HEK293T (cell line): ENCODE results near the gene GRK4.

Experiments
- CTCF ChIA-PET: fragments of 350-600 bp; formaldehyde crosslinking; extraction: SDS; loops from one replicate; lab custom pipeline; 2021; ENCODE audit warnings: antibody characterized with exemption, inconsistent platforms; lab: Yijun Ruan, JAX
- POLR2A ChIA-PET: fragments of 350-600 bp; formaldehyde crosslinking; extraction: SDS; loops from one replicate; lab custom pipeline; 2020; ENCODE audit warnings: antibody characterized with exemption, inconsistent platforms; lab: Yijun Ruan, JAX
- DNase-seq: peaks from one replicate; pipeline ENCODE4 v3.0.0; 2012; ENCODE audit warnings: mixed read lengths; ENCODE audit errors: extremely low spot score
- ARNT ChIP-seq: fragments of 450-650 bp; IDR thresholded peaks from 2 replicates; pipeline ENCODE4 v1.6.1; 2017; ENCODE audit warnings: mild to moderate bottlenecking
- BHLHE40 ChIP-seq: fragments of 450-650 bp; IDR thresholded peaks from 2 replicates; pipeline ENCODE4 v1.6.1; 2016; ENCODE audit warnings: mild to moderate bottlenecking, moderate library complexity, borderline replicate concordance
- CTBP1 ChIP-seq: fragments of 450-650 bp; IDR thresholded peaks from 2 replicates; pipeline ENCODE4 v1.6.1; 2016; ENCODE audit warnings: borderline replicate concordance
- ELF4 ChIP-seq: fragments of 450-650 bp; IDR thresholded peaks from 2 replicates; pipeline ENCODE4 v1.6.1; 2017; ENCODE audit warnings: antibody characterized with exemption
- FOXA1 ChIP-seq: fragments of 450-650 bp; IDR thresholded peaks from 2 replicates; pipeline ENCODE4 v1.6.1; 2016; ENCODE audit warnings: mild to moderate bottlenecking
- FOXK2 ChIP-seq: fragments of 450-650 bp; IDR thresholded peaks from 2 replicates; pipeline ENCODE4 v1.6.1; 2016; ENCODE audit warnings: mild to moderate bottlenecking
- FOXM1 ChIP-seq: fragments of 450-650 bp; IDR thresholded peaks from 2 replicates; pipeline ENCODE4 v1.6.1; 2017; ENCODE audit warnings: mild to moderate bottlenecking, borderline replicate concordance
- HDGF ChIP-seq: fragments of 450-650 bp; IDR thresholded peaks from 2 replicates; pipeline ENCODE4 v1.6.1; 2017; ENCODE audit warnings: antibody characterized with exemption, borderline replicate concordance
- L3MBTL2 ChIP-seq: fragments of 450-650 bp; conservative IDR thresholded peaks from 2 replicates; pipeline ENCODE4 v1.6.1; 2016; ENCODE audit warnings: mild to moderate bottlenecking
- LEF1 ChIP-seq: fragments of 450-650 bp; IDR thresholded peaks from 2 replicates; pipeline ENCODE4 v1.6.1; 2017; ENCODE audit warnings: mild to moderate bottlenecking, borderline replicate concordance
- NFRKB ChIP-seq: fragments of 450-650 bp; IDR thresholded peaks from 2 replicates; pipeline ENCODE4 v1.6.1; 2016; ENCODE audit warnings: mild to moderate bottlenecking, moderate library complexity
- PKNOX1 ChIP-seq: fragments of 450-650 bp; IDR thresholded peaks from 2 replicates; pipeline ENCODE4 v1.6.1; 2016
- SP1 ChIP-seq: fragments of 450-650 bp; IDR thresholded peaks from 2 replicates; pipeline ENCODE4 v1.6.1; 2017
- SUZ12 ChIP-seq: fragments of 450-650 bp; IDR thresholded peaks from 2 replicates; pipeline ENCODE4 v1.6.1; 2016; ENCODE audit warnings: mild to moderate bottlenecking
- TARDBP ChIP-seq: fragments of 450-650 bp; IDR thresholded peaks from 2 replicates; pipeline ENCODE4 v1.6.1; 2016
- ZNF384 ChIP-seq: fragments of 450-650 bp; IDR thresholded peaks from 2 replicates; pipeline ENCODE4 v1.6.1; 2016

GRK4 gene

GRCh38 chr4:2938906-2939305, 24.5 kb upstream of the GRK4 start:
- POLR2A ChIA-PET, result no interaction called here
- no peak for TF ChIP-seq FOXA1
- no peak for TF ChIP-seq LEF1
- no peak for TF ChIP-seq SUZ12
- no peak for TF ChIP-seq NFRKB
- TF ChIP-seq FOXM1, result no peak
- TF ChIP-seq PKNOX1, result no peak
- TF ChIP-seq FOXK2, result no peak
- TF ChIP-seq L3MBTL2, result no peak
- TF ChIP-seq ELF4, result no peak
- no peak for TF ChIP-seq ZNF384
- TF ChIP-seq SP1, result no peak
- no peak for TF ChIP-seq BHLHE40
- TF ChIP-seq HDGF, result no peak
- TF ChIP-seq TARDBP, result no peak

GRCh38 chr4:2939383-2940243, 23.8 kb upstream of the GRK4 start:
- POLR2A ChIA-PET, result no interaction called here
- DNase-seq, result no peak
- CTCF ChIA-PET, result no interaction called here
- TF ChIP-seq NFRKB (no peak), ARNT (no peak), L3MBTL2 (no peak), LEF1 (no peak), SUZ12 (no peak), ELF4 (no peak), FOXK2 (no peak), CTBP1 (no peak), BHLHE40 (no peak)

More at GRCh38 chr4:2938906-2939305, 24.5 kb upstream of the GRK4 start:
- CTCF ChIA-PET, result no interaction called here
- no peak for DNase-seq

GRCh38 chr4:2940267-2941137, 22.9 kb upstream of the GRK4 start:
- no peak for DNase-seq
- no peak for TF ChIP-seq FOXK2
- TF ChIP-seq SUZ12, result no peak
- no peak for TF ChIP-seq ELF4
- no peak for TF ChIP-seq HDGF
- no peak for TF ChIP-seq ARNT
- POLR2A ChIA-PET, result no interaction called here
- CTCF ChIA-PET, result interaction anchor here (1.2 kb wide), 1 partner anchor 14 kb away, joined by 4 read pairs; no protein-coding TSS in a partner anchor

- ChIA-PET CTCF (interaction anchor here (1.2 kb wide), 1 partner anchor 13 kb away, joined by 4 read pairs; no protein-coding TSS in a partner anchor), POLR2A (no interaction called here)
- no peak for TF ChIP-seq BHLHE40
- no peak for TF ChIP-seq L3MBTL2
- no peak for TF ChIP-seq LEF1
- TF ChIP-seq NFRKB, result no peak
- no peak for TF ChIP-seq ARNT
- no peak for TF ChIP-seq CTBP1
- TF ChIP-seq FOXA1, result no peak
- TF ChIP-seq HDGF, result no peak
- TF ChIP-seq PKNOX1, result no peak
- TF ChIP-seq FOXK2, result no peak
- TF ChIP-seq SUZ12, result no peak
- TF ChIP-seq ZNF384, result no peak
- TF ChIP-seq SP1, result no peak
- no peak for TF ChIP-seq ELF4
- TF ChIP-seq FOXM1, result no peak
- TF ChIP-seq TARDBP, result no peak
- DNase-seq, result no peak
These were observed 22.0 kb upstream of the GRK4 start for GRCh38 chr4:2941138-2942036.

- no peak for TF ChIP-seq SUZ12
- TF ChIP-seq NFRKB, result no peak
- no peak for TF ChIP-seq FOXA1
- TF ChIP-seq LEF1, result no peak
- no peak for TF ChIP-seq L3MBTL2
- no peak for TF ChIP-seq SP1
- no peak for TF ChIP-seq TARDBP
- TF ChIP-seq ZNF384, result no peak
- TF ChIP-seq CTBP1, result no peak
- DNase-seq, result no peak
- POLR2A ChIA-PET, result no interaction called here
- CTCF ChIA-PET, result no interaction called here
These were observed 21.3 kb upstream of the GRK4 start for GRCh38 chr4:2942037-2942531.
